ENCODE results near the gene BEST4.
"Not testable (repeated sequence)": the region's sequence is repeated elsewhere in the genome, so short reads cannot be mapped to it uniquely, and the experiment has no call there.

The BEST4 gene

GRCh38 chr1:44819196-44819607 lies 31.2 kb upstream of the BEST4 start:
- DNase-seq, result no peak

GRCh38 chr1:44817771-44818495 lies 30.0 kb upstream of the BEST4 start:
- DNase-seq, result no peak

GRCh38 chr1:44817307-44817706 lies 29.3 kb upstream of the BEST4 start:
- no peak for DNase-seq

- not testable (repeated sequence) for DNase-seq
These were observed 28.0 kb upstream of the BEST4 start for GRCh38 chr1:44815926-44816325.

GRCh38 chr1:44812822-44813543 lies 25.0 kb upstream of the BEST4 start:
- DNase-seq, result no peak

- no peak for DNase-seq
These were observed 23.3 kb upstream of the BEST4 start for GRCh38 chr1:44811234-44811633.

- DNase-seq, result not testable (repeated sequence)
These were observed 22.8 kb upstream of the BEST4 start for GRCh38 chr1:44810762-44811105.

- DNase-seq, result peak; percentile 54
These were observed 22.3 kb upstream of the BEST4 start for GRCh38 chr1:44810101-44810761.

- peak; percentile 90 for DNase-seq
These were observed 21.3 kb upstream of the BEST4 start for GRCh38 chr1:44808938-44809917.

GRCh38 chr1:44808063-44808937 lies 20.3 kb upstream of the BEST4 start, which contains the start of gene BTBD19:
Gene BTBD19, plus strand, starts transcription at chr1:44808523. Its CDS starts 298 bp downstream, at chr1:44808821.
- DNase-seq, result peak; percentile 86

- DNase-seq, result peak; percentile 86
These were observed 19.5 kb upstream of the BEST4 start for GRCh38 chr1:44807364-44808062.

GRCh38 chr1:44806704-44807363 lies 18.9 kb upstream of the BEST4 start, which contains the start of gene DYNLT4:
Gene DYNLT4, minus strand, starts transcription at chr1:44807351. Its CDS starts 683 bp downstream, at chr1:44806668.
- no peak for DNase-seq

- no peak for DNase-seq
These were observed 18.2 kb upstream of the BEST4 start for GRCh38 chr1:44806025-44806703.

GRCh38 chr1:44805311-44806024 lies 17.5 kb upstream of the BEST4 start:
- DNase-seq, result no peak

GRCh38 chr1:44803312-44804095 lies 15.5 kb upstream of the BEST4 start:
- no peak for DNase-seq

GRCh38 chr1:44803062-44803311 lies 15.0 kb upstream of the BEST4 start:
- no peak for DNase-seq

GRCh38 chr1:44802306-44803061 lies 14.5 kb upstream of the BEST4 start:
- peak; percentile 43 for DNase-seq

All from activated naive CD4-positive, alpha-beta T cell treated with Interleukin-2 at 50 U/mL for 16 hours (primary cell).